Mammary epithelial cell (primary cell): Measurements from ENCODE around the gene GDF11.

Experiments used
- CTCF ChIP-seq, 2 donors: IDR thresholded peaks in 1 of 2; conservative IDR thresholded peaks in 1 of 2; 2 replicates each; pipeline ENCODE4 v1.5.1; 2011 to 2012; ENCODE audit warnings: inconsistent platforms in 2 of 2, low read length in 2 of 2, mild to moderate bottlenecking in 2 of 2, control low read depth in 1 of 2, low read depth in 1 of 2; ENCODE audit not compliant: insufficient read depth in 1 of 2; ENCODE audit errors: extremely low read depth in 1 of 2
- EZH2 ChIP-seq: IDR thresholded peaks from 2 replicates; pipeline ENCODE4 v1.6.1; 2012; ENCODE audit warnings: low read length, inconsistent platforms, borderline replicate concordance

GRCh38 chr12:55725556-55725955 lies 17.4 kb upstream of the GDF11 start:
- TF ChIP-seq CTCF (conservative IDR thresholded peaks at IDR 0.05 in 1 of 2, IDR thresholded peaks at IDR 0.05 in 1 of 2; ENCODE audit: extremely low read depth in 1 of 2, insufficient read depth in 1 of 2, low read depth in 1 of 2, low read length in 2 of 2) (no peak), EZH2 (no peak)
